H9 (cell line): ENCODE results near the gene FOXP4. TPM values are rescaled to one million over a fixed set of nuclear protein-coding genes. Genes with fewer than 3 reads are reported as not detected.

Experiments used
- DNase-seq: peaks from one replicate; pipeline ENCODE4 v3.0.0-alpha.2; 2017
- H2AFZ ChIP-seq: one replicate; pipeline ENCODE4 v1.6.1; 2013; ENCODE audit warnings: mild to moderate bottlenecking, low read length, control low read depth, moderate library complexity
- H2AK5ac ChIP-seq: 2 replicates; pipeline ENCODE4 v1.6.1; 2013; ENCODE audit warnings: low read length, control low read depth, mixed read lengths; ENCODE audit not compliant: insufficient read length
- H2BK120ac ChIP-seq: one replicate; pipeline ENCODE4 v1.6.1; 2013; ENCODE audit warnings: low read depth, mild to moderate bottlenecking, low read length, control low read depth, inconsistent platforms; ENCODE audit not compliant: poor library complexity, severe bottlenecking
- H2BK12ac ChIP-seq: 2 replicates; pipeline ENCODE4 v1.6.1; 2013; ENCODE audit warnings: low read length, control low read depth, mixed read lengths, low read depth; ENCODE audit not compliant: insufficient read length
- H2BK15ac ChIP-seq: 2 replicates; pipeline ENCODE4 v1.6.1; 2013; ENCODE audit warnings: low read depth, low read length, control low read depth
- H2BK20ac ChIP-seq: one replicate; pipeline ENCODE4 v1.6.1; 2013; ENCODE audit warnings: low read depth, mild to moderate bottlenecking, low read length, control low read depth, inconsistent platforms; ENCODE audit not compliant: poor library complexity, severe bottlenecking
- H2BK5ac ChIP-seq: 2 replicates; pipeline ENCODE4 v1.6.1; 2013; ENCODE audit warnings: low read length, control low read depth, mixed read lengths; ENCODE audit not compliant: insufficient read length
- H3K14ac ChIP-seq: 2 replicates; pipeline ENCODE4 v1.6.1; 2013; ENCODE audit warnings: low read length, control low read depth; ENCODE audit not compliant: insufficient read depth
- H3K18ac ChIP-seq: 2 replicates; pipeline ENCODE4 v1.6.1; 2013; ENCODE audit warnings: low read depth, mild to moderate bottlenecking, mixed read lengths, low read length, control low read depth; ENCODE audit not compliant: insufficient read length
- H3K23ac ChIP-seq: 2 replicates; pipeline ENCODE4 v1.6.1; 2013; ENCODE audit warnings: low read length, control low read depth, mixed read lengths, low read depth; ENCODE audit not compliant: insufficient read length
- H3K23me2 ChIP-seq: 2 replicates; pipeline ENCODE4 v1.6.1; 2013; ENCODE audit warnings: low read depth, mild to moderate bottlenecking, mixed read lengths, low read length, control low read depth; ENCODE audit not compliant: insufficient read length, poor library complexity, severe bottlenecking
- H3K27ac ChIP-seq: 2 replicates; pipeline ENCODE4 v1.5.1; 2013; ENCODE audit warnings: low read length, control low read depth, mixed read lengths, low read depth; ENCODE audit not compliant: insufficient read length
- H3K27me3 ChIP-seq: 2 replicates; pipeline ENCODE4 v1.6.1; 2013; ENCODE audit warnings: low read length, control low read depth, inconsistent platforms; ENCODE audit not compliant: insufficient read depth
- H3K4ac ChIP-seq: 2 replicates; pipeline ENCODE4 v1.6.1; 2013; ENCODE audit warnings: low read depth, mild to moderate bottlenecking, control low read depth, inconsistent platforms, low read length, moderate library complexity
- H3K4me1 ChIP-seq: 2 replicates; pipeline ENCODE4 v1.6.1; 2013; ENCODE audit warnings: low read length, control low read depth, inconsistent platforms; ENCODE audit not compliant: insufficient read depth
- H3K4me2 ChIP-seq: 2 replicates; pipeline ENCODE4 v1.6.1; 2013; ENCODE audit warnings: low read length, control low read depth, mixed read lengths; ENCODE audit not compliant: insufficient read length, insufficient read depth
- H3K56ac ChIP-seq: 2 replicates; pipeline ENCODE4 v1.6.1; 2013; ENCODE audit warnings: low read depth, mild to moderate bottlenecking, mixed read lengths, low read length, control low read depth; ENCODE audit not compliant: insufficient read length
- H3K79me1 ChIP-seq: 2 replicates; pipeline ENCODE4 v1.6.1; 2013; ENCODE audit warnings: low read depth, mild to moderate bottlenecking, moderate library complexity, low read length, control low read depth, inconsistent platforms; ENCODE audit not compliant: insufficient read depth, poor library complexity, severe bottlenecking
- H3K79me2 ChIP-seq: 2 replicates; pipeline ENCODE4 v1.6.1; 2013; ENCODE audit warnings: low read length, control low read depth, inconsistent platforms; ENCODE audit not compliant: insufficient read depth
- H3K9ac ChIP-seq: 2 replicates; pipeline ENCODE4 v1.6.1; 2013; ENCODE audit warnings: low read length, control low read depth, mixed read lengths; ENCODE audit not compliant: insufficient read length; ENCODE audit errors: extremely low read depth
- H3K9me3 ChIP-seq: one replicate; pipeline ENCODE4 v1.6.1; 2013; ENCODE audit warnings: low read depth, low read length, inconsistent platforms; ENCODE audit not compliant: control insufficient read depth
- H3T11ph ChIP-seq: one replicate; pipeline ENCODE4 v1.6.1; 2013; ENCODE audit warnings: mild to moderate bottlenecking, low read length, control low read depth, inconsistent platforms
- H4K20me1 ChIP-seq: one replicate; pipeline ENCODE4 v1.6.1; 2013; ENCODE audit not compliant: control insufficient read depth, insufficient read length, insufficient read depth
- H4K5ac ChIP-seq: 2 replicates; pipeline ENCODE4 v1.6.1; 2013; ENCODE audit warnings: low read depth, mild to moderate bottlenecking, mixed read lengths, low read length, control low read depth; ENCODE audit not compliant: insufficient read length
- H4K8ac ChIP-seq: replicated peaks from 2 replicates; pipeline ENCODE4 v1.6.1; 2013; ENCODE audit warnings: low read length, control low read depth, mixed read lengths, low read depth; ENCODE audit not compliant: insufficient read length
- H4K91ac ChIP-seq: 2 replicates; pipeline ENCODE4 v1.6.1; 2013; ENCODE audit warnings: low read depth, mild to moderate bottlenecking, moderate library complexity, mixed read lengths, low read length, control low read depth; ENCODE audit not compliant: insufficient read length
- H3K27ac Mint-ChIP-seq, 3 experiments: 2 replicates in 2 of 3; 3 replicates in 1 of 3; pipeline ENCODE4 v1.8.0; 2020 to 2021; ENCODE audit warnings: mixed read lengths in 3 of 3, mild to moderate bottlenecking in 1 of 3, moderate library complexity in 1 of 3
- H3K27me3 Mint-ChIP-seq: 2 replicates; pipeline ENCODE4 v1.8.0; 2021; ENCODE audit warnings: low read depth, mild to moderate bottlenecking, moderate library complexity, mixed read lengths
- H3K36me3 Mint-ChIP-seq, 3 experiments: 2 replicates in 2 of 3; 3 replicates in 1 of 3; pipeline ENCODE4 v1.8.0; 2020 to 2021; ENCODE audit warnings: low read depth in 3 of 3, mixed read lengths in 3 of 3; ENCODE audit not compliant: insufficient read depth in 1 of 3
- H3K4me1 Mint-ChIP-seq, 2 experiments: 2 replicates each; pipeline ENCODE4 v1.8.0; 2020; ENCODE audit warnings: mixed read lengths in 2 of 2
- H3K4me3 Mint-ChIP-seq, 2 experiments: 2 replicates in 1 of 2; 3 replicates in 1 of 2; pipeline ENCODE4 v1.8.0; 2020 to 2021; ENCODE audit warnings: mild to moderate bottlenecking in 2 of 2, mixed read lengths in 2 of 2, moderate library complexity in 1 of 2
- H3K9me3 Mint-ChIP-seq, 2 experiments: 2 replicates in 1 of 2; 3 replicates in 1 of 2; pipeline ENCODE4 v1.8.0; 2020; ENCODE audit warnings: mild to moderate bottlenecking in 2 of 2, mixed read lengths in 2 of 2, moderate library complexity in 1 of 2
- CTCF ChIP-seq: fragments of 200-600 bp; sonication (generic); conservative IDR thresholded peaks from 3 replicates; pipeline ENCODE4 v1.8.0; 2021; ENCODE audit warnings: antibody characterized with exemption, mild to moderate bottlenecking
- WGBS: extraction: QIAGEN DNeasy Blood & Tissue Kit; methylation state at CpG from one replicate; pipeline ENCODE4 v1.1.7; 2013; ENCODE audit warnings: missing lambda C conversion rate, low lambda C conversion rate, mixed read lengths; ENCODE audit not compliant: insufficient read length; ENCODE audit errors: extremely low coverage; 5-methylcytosine and 5-hydroxymethylcytosine counted together
- total RNA-seq: library from RNA; stranded (reverse); gene quantifications from 2 replicates; pipeline ENCODE4 v1.2.1, GENCODE V29; 2021

FOXP4 gene
- total RNA-seq, 1 experiment from 2014 or later: 18.2 TPM

- no peak for DNase-seq
- Histone ChIP-seq H2BK5ac (no peak overlapping the region), H2AFZ (no peak overlapping the region), H2AK5ac (no peak overlapping the region), H3K4ac (no peak overlapping the region), H3K14ac (no peak overlapping the region), H3K9ac (no peak overlapping the region), H3K18ac (no peak overlapping the region), H3K9me3 (no peaks in the 10 kb centered on the region), H3K23ac (no peak overlapping the region), H3K79me2 (no peaks in the 10 kb centered on the region; the same call in 1 of the 2 replicates), H3K4me2 (peak overlapping the region; percentile 76), H4K8ac (no peak overlapping the region), H4K20me1 (peaks cover 2% of the 10 kb centered on the region), H3K4me1 (peaks cover 36% of the 10 kb centered on the region), H3K56ac (no peak overlapping the region), H2BK15ac (no peak overlapping the region), H4K91ac (no peak overlapping the region), H3T11ph (no peak overlapping the region), H3K27ac (no peak overlapping the region), H2BK12ac (no peak overlapping the region), H3K23me2 (peaks cover 20% of the 10 kb centered on the region), H3K79me1 (no peaks in the 10 kb centered on the region), H4K5ac (no peak overlapping the region), H2BK120ac (no peak overlapping the region), H2BK20ac (no peak overlapping the region), H3K27me3 (peaks cover 51% of the 10 kb centered on the region)
- peak overlapping the region in 1 of 2 experiments; percentile 56; a peak in 3 of 5 replicates for H3K4me3 Mint-ChIP-seq
- peaks cover 88% of the 10 kb centered on the region for H3K27me3 Mint-ChIP-seq
- no peaks in the 10 kb centered on the region for H3K9me3 Mint-ChIP-seq
- no peak overlapping the region for H3K27ac Mint-ChIP-seq
- WGBS: no CpG with 5 or more reads among the region's 2 CpGs
- peaks cover 72 to 75% of the 10 kb centered on the region in 2 experiments for H3K4me1 Mint-ChIP-seq
- TF ChIP-seq CTCF: no peak
- peaks cover 0 to 16% (median 11%) of the 10 kb centered on the region in 3 experiments; a peak in 4 of 7 replicates for H3K36me3 Mint-ChIP-seq
Measured at GRCh38 chr6:41549673-41550072, 3.5 kb downstream of the FOXP4 start.
